Measurements from ENCODE around the gene HEXA.

GRCh38 chr15:72345806-72346205, 30.0 kb downstream of the HEXA start:
- no peak for TF ChIP-seq EZH2 (IDR thresholded peaks at IDR 0.05)
- no peak for TF ChIP-seq POLR2AphosphoS5 (IDR thresholded peaks at IDR 0.05; ENCODE audit: borderline replicate concordance, low read depth, low read length)

Data from SK-N-MC (cell line).